AG08396 (cell line): ENCODE results near the gene NOP9.
A peak's percentile ranks its signal among the peaks of the same experiment; 100 is the strongest.

Source experiments
- DNase-seq: peaks from one replicate; pipeline ENCODE4 v3.0.0; 2012; ENCODE audit warnings: low spot score, mixed read lengths

NOP9 gene

GRCh38 chr14:24263848-24264247 is 35.8 kb upstream of the NOP9 start:
- no peak for DNase-seq

- DNase-seq, result no peak
Measured at GRCh38 chr14:24264298-24264697, 35.4 kb upstream of the NOP9 start.

DNA sequence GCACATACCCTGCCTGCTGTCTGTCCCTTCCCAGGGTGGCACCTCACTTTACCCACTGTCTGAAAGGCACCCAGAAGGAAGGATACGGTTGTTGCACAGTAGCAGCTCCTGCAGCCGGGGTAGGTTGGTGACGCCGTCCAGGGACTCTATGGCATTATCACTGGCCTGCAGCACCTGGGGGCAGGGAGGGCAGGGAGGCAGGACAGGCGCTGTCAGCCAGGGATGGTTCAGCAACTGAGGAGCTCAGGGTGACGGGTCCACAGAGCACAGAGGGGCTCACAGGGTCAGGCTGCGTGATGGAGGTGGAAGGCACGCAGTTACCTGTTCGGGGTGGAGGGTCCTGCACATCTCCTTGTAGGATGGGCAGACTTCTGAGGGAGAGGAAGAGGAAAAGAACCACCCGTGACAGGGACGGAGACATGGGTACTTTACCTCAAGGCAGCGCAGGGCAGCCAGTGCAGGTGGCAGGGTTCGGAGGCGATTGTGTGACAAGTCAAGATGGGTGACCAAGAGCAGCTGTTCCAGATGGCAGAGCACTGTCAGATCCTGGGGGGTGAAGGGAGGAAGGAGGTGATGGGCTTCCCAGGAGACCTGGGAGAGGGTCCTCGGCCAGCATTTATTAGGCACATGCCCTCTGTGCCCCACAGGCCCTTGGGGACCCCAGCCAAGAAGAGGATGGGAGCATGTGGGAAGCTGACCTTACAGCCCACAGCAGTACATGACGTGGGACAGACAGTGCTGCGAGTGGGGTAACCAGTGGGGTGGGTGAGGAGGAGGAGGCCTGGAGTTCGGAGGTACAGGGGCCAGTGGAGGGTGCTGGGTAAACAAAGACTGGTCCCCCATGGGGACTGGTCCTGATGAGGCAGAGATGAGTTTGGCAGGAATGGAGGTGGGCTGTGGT is 33.1 kb upstream of the NOP9 start:
- DNase-seq, result no peak

DNA sequence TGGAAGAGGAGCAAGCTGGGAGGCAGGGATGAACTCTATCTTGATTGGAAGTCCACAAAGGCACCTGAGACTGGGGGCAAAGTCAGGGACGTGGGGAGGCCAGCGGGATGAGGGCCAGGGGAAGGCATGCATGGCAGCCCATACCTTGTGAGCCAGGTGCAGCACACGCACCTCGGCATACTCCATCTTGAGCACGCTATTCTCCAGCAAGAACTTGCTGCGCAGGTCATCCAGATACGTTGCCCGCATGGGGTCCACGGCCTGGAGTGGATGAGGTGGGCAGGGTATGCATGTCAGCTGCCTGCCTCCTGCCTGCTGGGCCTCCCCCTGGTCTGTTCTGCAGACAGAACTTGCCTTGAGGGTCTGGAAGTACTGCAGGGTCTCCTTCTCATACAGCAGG is 32.1 kb upstream of the NOP9 start:
- DNase-seq, result no peak

GRCh38 chr14:24268225-24268624 is 31.4 kb upstream of the NOP9 start:
- no peak for DNase-seq

GRCh38 chr14:24269368-24269767 is 30.3 kb upstream of the NOP9 start:
- no peak for DNase-seq

- DNase-seq, result no peak
Measured at GRCh38 chr14:24269910-24270536, 29.6 kb upstream of the NOP9 start.

DNA sequence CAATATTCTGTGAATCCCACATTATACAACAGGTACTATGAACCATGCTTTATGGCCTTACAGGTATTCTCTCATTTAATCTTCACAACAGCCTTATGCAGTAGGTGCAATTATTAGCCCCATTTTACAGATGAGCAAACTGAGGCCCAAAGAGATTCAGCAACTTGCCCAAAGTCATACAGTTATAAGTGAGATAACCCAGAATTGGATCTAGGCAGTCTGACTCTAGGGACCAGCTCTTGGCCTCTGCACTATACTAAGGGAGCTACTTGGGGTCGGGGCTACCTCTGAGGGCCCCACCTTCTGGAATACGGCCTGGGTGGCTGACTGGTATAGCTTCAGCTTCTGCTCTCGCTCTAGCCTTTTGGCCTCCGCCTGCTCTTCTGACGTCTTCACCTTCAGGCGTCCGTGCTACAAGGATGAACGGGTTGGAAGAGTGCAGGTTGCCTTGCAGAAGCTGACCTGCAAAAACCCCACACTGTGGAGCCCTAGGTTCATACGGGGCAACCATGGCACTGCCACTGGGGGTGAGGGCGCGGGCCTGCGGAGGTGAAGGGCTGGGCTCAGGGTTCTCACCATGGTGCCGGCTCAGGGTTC is 29.0 kb upstream of the NOP9 start:
- DNase-seq, result no peak

- peak; percentile 97 for DNase-seq
Measured at GRCh38 chr14:24271134-24271833, 28.4 kb upstream of the NOP9 start, which contains the start of gene RABGGTA. TSS of gene RABGGTA (minus strand) at chr14:24271597. CDS start at chr14:24271115, 482 bp downstream.

DNA sequence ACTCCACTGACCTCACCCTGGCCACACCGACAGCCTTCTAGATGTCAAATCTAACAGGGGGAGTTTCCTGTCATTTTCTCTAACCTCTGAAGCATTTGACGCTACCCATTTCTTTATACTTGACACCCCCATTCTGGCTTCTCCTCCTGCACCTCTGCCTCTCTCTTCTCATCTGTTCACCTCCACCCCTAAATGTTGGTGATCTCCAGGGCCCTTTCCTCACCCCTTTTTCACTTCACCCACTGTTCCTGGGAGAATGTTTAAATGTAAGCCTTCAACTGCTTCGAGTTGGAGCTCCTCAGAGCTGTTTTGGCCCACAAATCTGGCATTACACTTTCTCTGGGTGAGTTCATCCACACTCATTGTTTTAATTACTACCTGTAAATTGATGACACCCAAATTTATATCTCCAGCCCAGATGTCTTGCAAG is 27.8 kb upstream of the NOP9 start:
- no peak for DNase-seq

DNA sequence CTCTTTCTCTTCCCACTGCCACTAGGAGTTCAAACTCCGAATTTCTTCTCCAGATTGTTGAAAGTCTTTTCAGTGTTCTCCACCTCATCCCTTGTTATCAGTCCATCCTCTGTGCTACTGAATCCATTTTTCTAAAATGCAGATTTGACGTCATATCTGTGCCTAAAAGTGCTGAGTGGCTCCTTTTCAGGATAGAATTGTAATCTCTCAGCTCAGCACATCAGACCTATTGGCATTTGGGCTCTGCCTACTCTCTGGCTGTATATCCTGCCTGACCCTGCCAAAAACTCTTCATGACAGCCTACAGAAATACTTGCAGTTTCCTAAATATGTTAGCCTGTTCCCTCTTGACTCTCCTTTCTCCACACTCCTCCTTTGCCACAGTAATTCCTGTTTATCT is 27.2 kb upstream of the NOP9 start:
- no peak for DNase-seq

DNA sequence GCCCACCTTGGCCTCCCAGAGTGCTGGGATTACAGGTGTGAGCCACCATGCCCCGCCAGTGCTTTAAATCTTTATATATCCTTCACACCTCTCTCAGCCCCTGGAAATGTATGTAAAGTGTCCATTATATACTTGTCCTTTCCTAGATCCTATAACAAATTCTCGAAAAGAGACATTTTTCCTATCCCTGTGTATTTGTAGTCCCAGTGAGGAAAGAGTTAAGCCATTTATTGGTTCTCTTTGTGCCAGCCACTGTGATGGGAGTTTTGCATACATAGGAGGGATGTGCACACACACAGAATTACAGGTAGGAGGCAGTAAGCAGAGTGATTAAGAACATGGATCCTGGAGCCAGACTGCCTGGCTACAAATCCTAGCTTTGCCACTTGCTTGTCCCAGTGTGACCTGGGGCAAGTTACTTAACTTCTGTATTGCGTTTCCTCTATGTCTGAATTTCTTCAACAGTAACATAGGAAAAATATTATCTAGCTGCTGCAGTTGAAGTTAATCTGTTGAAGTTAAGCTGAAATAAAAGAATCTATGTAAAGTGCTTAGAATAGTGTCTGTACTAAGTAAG is 26.1 kb upstream of the NOP9 start:
- DNase-seq, result no peak

DNA sequence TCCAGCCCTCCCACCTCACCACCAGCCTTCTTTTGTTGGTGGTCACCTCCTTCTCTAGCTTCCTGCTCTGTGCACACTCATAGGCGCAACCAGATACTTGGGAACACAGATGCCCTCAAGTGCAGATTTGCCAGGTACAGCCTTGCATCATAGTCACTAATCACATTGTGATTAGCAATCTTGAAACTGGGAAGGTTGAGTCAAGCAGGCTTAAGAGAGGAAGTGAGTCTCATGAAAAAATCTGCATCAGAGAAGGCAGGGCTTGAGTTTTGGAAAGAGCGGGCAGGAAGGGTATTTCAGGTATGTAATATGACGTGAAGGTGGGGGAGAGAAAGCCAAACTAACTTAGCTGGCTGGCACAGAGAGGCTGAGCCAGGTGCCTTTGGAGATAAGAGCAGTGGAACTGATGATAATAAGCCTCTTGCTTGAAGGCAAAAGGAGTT is 25.5 kb upstream of the NOP9 start:
- no peak for DNase-seq

- DNase-seq, result no peak
Measured at GRCh38 chr14:24277071-24277470, 22.6 kb upstream of the NOP9 start.

GRCh38 chr14:24277606-24278321 is 21.9 kb upstream of the NOP9 start:
- no peak for DNase-seq

DNA sequence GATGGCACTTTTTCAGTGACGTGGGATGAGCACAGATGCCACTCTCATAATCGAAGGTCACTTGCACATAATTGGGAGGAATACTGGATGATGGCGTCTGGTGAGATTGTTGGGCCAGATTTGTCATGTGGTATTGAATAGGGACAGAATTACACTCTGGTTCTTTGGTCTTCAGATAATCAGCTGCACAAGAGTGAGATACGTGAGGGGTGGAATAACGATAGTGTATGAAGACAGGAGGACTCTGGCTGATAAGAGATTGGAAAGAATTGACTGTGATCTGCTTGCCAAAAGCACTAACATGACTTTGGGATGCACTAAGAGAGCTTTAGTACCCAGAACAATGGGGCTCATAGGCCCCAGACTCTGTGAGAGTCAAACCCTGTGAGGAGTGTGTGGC is 21.2 kb upstream of the NOP9 start:
- DNase-seq, result no peak

- no peak for DNase-seq
Measured at GRCh38 chr14:24279301-24280186, 20.1 kb upstream of the NOP9 start.

DNA sequence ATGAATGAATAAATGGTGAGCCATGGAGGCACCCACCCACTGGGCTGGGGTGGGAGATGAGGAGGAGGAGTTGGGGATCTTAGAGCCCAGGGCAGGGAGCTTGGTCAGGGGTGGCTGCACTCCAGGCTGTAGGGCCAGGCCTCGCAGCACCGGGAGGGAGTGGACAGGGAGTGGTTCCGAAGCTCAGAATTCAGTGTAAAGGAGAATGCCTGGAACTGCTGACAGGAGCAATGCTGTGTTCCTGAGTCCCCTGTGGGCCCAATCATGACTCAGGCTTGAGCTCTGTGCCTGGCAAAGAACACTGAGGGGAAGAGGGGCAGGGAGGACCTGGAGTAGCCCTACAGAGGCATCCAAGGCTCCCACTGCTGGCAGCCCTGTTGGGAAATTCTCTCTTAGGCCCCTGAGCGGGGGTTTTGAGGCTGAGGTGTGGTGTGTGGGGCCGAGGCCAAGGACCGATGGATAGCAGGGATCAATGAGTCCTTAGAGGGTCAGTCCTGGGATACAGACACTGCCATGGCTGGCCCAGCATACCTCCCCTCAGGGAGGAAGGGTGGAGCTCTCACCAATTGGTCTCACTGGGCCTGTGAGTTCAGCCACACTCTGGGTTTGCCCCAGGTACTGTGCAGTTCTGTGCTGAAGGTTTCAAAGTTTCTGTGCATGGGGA is 18.7 kb upstream of the NOP9 start:
- DNase-seq, result no peak

- DNase-seq, result no peak
Measured at GRCh38 chr14:24281636-24282035, 18.0 kb upstream of the NOP9 start.

- DNase-seq, result no peak
Measured at GRCh38 chr14:24282736-24283135, 16.9 kb upstream of the NOP9 start.
